GM12878 (cell line): Measurements from ENCODE around the gene GPBAR1. TPM values are rescaled to one million over a fixed set of nuclear protein-coding genes. Genes with fewer than 3 reads are reported as not detected.

Experiments used
- ATAC-seq: fragments of 200-7000 bp; cut with Tn5 transposase; 3 replicates; pipeline ENCODE4 v1.9.1; 2020; ENCODE audit warnings: mild to moderate bottlenecking, moderate library complexity
- BruUV-seq: library from RNA; stranded (reverse); fragments of 400-500 nt; replicated peaks from 2 replicates; lab custom pipeline; 2021; lab: Mats Ljungman, UMichigan
- CTCF ChIA-PET: fragments of 300-600 bp; sonication (Branson Sonifier 250); formaldehyde crosslinking; extraction: SDS; loops from one replicate; lab custom pipeline; 2021; ENCODE audit warnings: inconsistent platforms; lab: Yijun Ruan, JAX
- POLR2A ChIA-PET: fragments of 350-600 bp; formaldehyde crosslinking; extraction: SDS; loops from one replicate; lab custom pipeline; 2021; ENCODE audit warnings: inconsistent platforms; lab: Charles Lee
- RAD21 ChIA-PET: fragments of 300-600 bp; sonication (Branson Sonifier 250); formaldehyde crosslinking; loops from one replicate; lab custom pipeline; 2023; ENCODE audit warnings: antibody characterized with exemption; ENCODE audit not compliant: unreplicated experiment; lab: Charles Lee
- SMC1A ChIA-PET: fragments of 300-600 bp; sonication (Branson Sonifier 250); formaldehyde crosslinking; loops from one replicate; lab custom pipeline; 2023; ENCODE audit not compliant: unreplicated experiment, uncharacterized antibody; lab: Charles Lee
- DNase-seq: peaks from one replicate; pipeline ENCODE4 v3.0.0-alpha.2; 2011; ENCODE audit warnings: low read depth, low spot score
- FAIRE-seq: peaks from 3 replicates; lab custom pipeline; 2011; peaks lifted over from hg19 to GRCh38; lab: Jason Lieb, UNC
- H2AFZ ChIP-seq: 2 replicates; pipeline ENCODE4 v1.6.0; 2011; ENCODE audit warnings: low read depth, low read length, control low read depth; ENCODE audit not compliant: control insufficient read depth
- H3K27ac ChIP-seq: 2 replicates; pipeline ENCODE4 v1.5.1; 2011; ENCODE audit warnings: control low read depth; ENCODE audit not compliant: control insufficient read depth, insufficient read depth
- H3K27me3 ChIP-seq, 2 experiments: replicated peaks in 1 of 2; 2 replicates each; pipeline versions ENCODE4 v1.6.0 to v1.6.1; 2011; ENCODE audit warnings: low read length in 1 of 2; ENCODE audit not compliant: control insufficient read depth in 2 of 2, insufficient read depth in 2 of 2
- H3K36me3 ChIP-seq, 2 experiments: 2 replicates each; pipeline ENCODE4 v1.5.1; 2011; ENCODE audit warnings: low read length in 1 of 2; ENCODE audit not compliant: control insufficient read depth in 2 of 2, insufficient read depth in 2 of 2
- H3K4me1 ChIP-seq: 2 replicates; pipeline ENCODE4 v1.6.1; 2011; ENCODE audit warnings: mild to moderate bottlenecking, low read length, moderate library complexity, mixed read lengths; ENCODE audit not compliant: control insufficient read depth, insufficient read depth
- H3K4me2 ChIP-seq: 2 replicates; pipeline ENCODE4 v1.6.0; 2011; ENCODE audit warnings: control low read depth; ENCODE audit not compliant: control insufficient read depth, insufficient read depth
- H3K4me3 ChIP-seq: fragments of 200-600 bp; sonication (generic); 2 replicates; pipeline ENCODE4 v1.5.1; 2016
- H3K79me2 ChIP-seq: 2 replicates; pipeline ENCODE4 v1.6.0; 2011; ENCODE audit warnings: low read length; ENCODE audit not compliant: control insufficient read depth, insufficient read depth
- H3K9ac ChIP-seq: 2 replicates; pipeline ENCODE4 v1.8.0; 2011; ENCODE audit warnings: low read length, control low read depth, mixed read lengths; ENCODE audit not compliant: control insufficient read depth, insufficient read depth
- H3K9me3 ChIP-seq: replicated peaks from 3 replicates; pipeline ENCODE4 v1.5.1; 2011; ENCODE audit warnings: mild to moderate bottlenecking, low read length; ENCODE audit not compliant: control insufficient read depth, insufficient read depth
- H4K20me1 ChIP-seq: 2 replicates; pipeline ENCODE4 v1.6.0; 2011; ENCODE audit not compliant: control insufficient read depth, insufficient read depth
- CREB1 ChIP-seq: IDR thresholded peaks from 2 replicates; pipeline ENCODE4 v1.6.1; 2012; ENCODE audit warnings: low read depth, mild to moderate bottlenecking, inconsistent platforms
- GATAD2B ChIP-seq: fragments of 450-650 bp; conservative IDR thresholded peaks from 2 replicates; pipeline ENCODE4 v1.6.1; 2017; ENCODE audit warnings: low read depth, mild to moderate bottlenecking, moderate library complexity
- NFIC ChIP-seq: IDR thresholded peaks from 2 replicates; pipeline ENCODE4 v1.6.1; 2012; ENCODE audit warnings: low read depth, mild to moderate bottlenecking, inconsistent platforms, low read length, moderate library complexity
- POLR2A ChIP-seq: IDR thresholded peaks from 2 replicates; pipeline ENCODE4 v1.6.1; 2011; ENCODE audit warnings: low read depth, mild to moderate bottlenecking, low read length
- SIX5 ChIP-seq: IDR thresholded peaks from 2 replicates; pipeline ENCODE4 v1.6.1; 2011; ENCODE audit warnings: mild to moderate bottlenecking, low read depth, low read length, moderate library complexity; ENCODE audit not compliant: severe bottlenecking
- TAF1 ChIP-seq: IDR thresholded peaks from 2 replicates; pipeline ENCODE4 v1.6.1; 2011; ENCODE audit warnings: mild to moderate bottlenecking, low read depth, low read length, borderline replicate concordance
- YBX1 ChIP-seq: fragments of 450-650 bp; IDR thresholded peaks from 2 replicates; pipeline ENCODE4 v1.6.1; 2016; ENCODE audit warnings: antibody characterized with exemption
- ZNF207 ChIP-seq: fragments of 450-650 bp; IDR thresholded peaks from 2 replicates; pipeline ENCODE4 v1.6.1; 2014; ENCODE audit warnings: antibody characterized with exemption, mild to moderate bottlenecking, borderline replicate concordance
- WGBS: methylation state at CpG from one replicate; pipeline ENCODE4 v1.1.6; 2016; ENCODE audit warnings: low lambda C conversion rate; ENCODE audit not compliant: insufficient replicate concordance, insufficient coverage; ENCODE audit errors: missing lambda C conversion rate; 5-methylcytosine and 5-hydroxymethylcytosine counted together
- in situ Hi-C: fragments of 300-500 bp; cut with MboI; formaldehyde crosslinking; loops from 9 replicates; pipeline ENCODE4 v1.14.3; 2018; ENCODE audit warnings: mixed read lengths
- intact Hi-C: fragments of 100-400 bp; cut with micrococcal nuclease; formaldehyde crosslinking; loops from one replicate; pipeline ENCODE4 v1.14.2; 2022; ENCODE audit not compliant: unreplicated experiment
- polyA plus RNA-seq, 11 experiments: library from polyadenylated mRNA; depleted of rRNA in 4 of 11; unstranded in 6 of 11; stranded (reverse) in 5 of 11; fragments of >200 nt; fragmentation: Nextera tagmentation in 4 of 11; fragmentation: Illumina TruSeq in 1 of 11; extraction: Ambion mirVana in 4 of 11; extraction: Trizol in 1 of 11; gene quantifications; 1 replicate in 1 of 11; 2 replicates in 10 of 11; pipeline versions ENCODE4 v1.2.1 to v1.2.3, GENCODE V29; 2011 to 2016; ENCODE audit warnings: inconsistent platforms in 2 of 11, missing spikeins in 2 of 11, low read depth in 1 of 11
- total RNA-seq, 4 experiments: library from RNA; depleted of rRNA in 3 of 4; stranded (reverse); fragments of >200 nt in 3 of 4; fragmentation: Illumina TruSeq in 1 of 4; extraction: Trizol in 1 of 4; gene quantifications; 2 replicates each; pipeline versions ENCODE4 v1.2.1 to v1.2.3, GENCODE V29; 2013 to 2021
- TF ChIP-seq, protein P1 (sequence below): fragments of 450-650 bp; formaldehyde crosslinking; IDR thresholded peaks from 2 replicates; pipeline ENCODE4 v1.4.0; 2020; ENCODE audit warnings: mild to moderate bottlenecking, moderate library complexity

Gene GPBAR1
- total and polyA plus RNA-seq, 10 of the 15 experiments (the other 5 are each of a cell fraction or from before 2014, with no cell fraction given): 0.03 to 0.36 (median 0.11) TPM; not detected in 3

DNA sequence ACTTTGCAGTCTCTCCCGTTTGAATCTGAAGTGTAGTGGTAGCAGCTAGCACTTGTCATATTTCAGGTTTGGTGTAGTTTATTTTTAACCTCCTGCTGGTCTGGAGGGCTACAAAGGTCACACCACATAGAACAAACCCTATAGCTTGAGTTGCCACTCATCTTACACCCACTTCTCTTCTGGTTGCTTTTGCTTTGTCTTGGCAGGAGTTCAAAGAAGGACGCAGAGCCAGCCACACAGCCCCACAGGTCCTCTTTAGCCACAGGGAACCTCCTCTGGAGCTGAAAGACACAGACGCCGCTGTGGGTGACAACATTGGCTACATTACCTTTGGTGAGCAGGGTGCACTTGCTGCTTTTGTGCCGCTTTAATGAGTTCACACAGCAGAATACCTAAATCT is 15.6 kb upstream of the GPBAR1 start:
- H3K9me3 ChIP-seq: no peaks in the 10 kb centered on the region

More for the DNA sequence above, 15.6 kb upstream of the GPBAR1 start:
- ChIA-PET CTCF (interaction anchor here (2.1 kb wide), 1 partner anchor 12 kb away, joined by 10 read pairs; no protein-coding TSS in a partner anchor), POLR2A (interaction anchor here (0.6 to 1.7 kb wide), 3 partner anchors 8 to 29 kb away, joined by 3 to 4 read pairs (median 3); partner anchors contain the start of gene ARPC2), RAD21 (no interaction called here), SMC1A (interaction anchor here (1.5 kb wide), 1 partner anchor 9 kb away, joined by 4 read pairs; no protein-coding TSS in a partner anchor)
- no TSS peak for BruUV-seq
- H2AFZ ChIP-seq: no peak overlapping the region
- FAIRE-seq (no peak), ATAC-seq (no peak), DNase-seq (no peak)
- H3K4me2 ChIP-seq: no peak overlapping the region
- H3K4me3 ChIP-seq: no peak overlapping the region
- no peak overlapping the region for H3K9ac ChIP-seq
- no peak overlapping the region for H3K27ac ChIP-seq
- 52% methylated on average over 5 of the region's 5 CpGs for WGBS
- intact Hi-C loops (no loop called here), in situ Hi-C loops (no loop called here)
- no peaks in the 10 kb centered on the region; the same call in 1 of the 2 replicates for H4K20me1 ChIP-seq
- peaks cover 42 to 70% of the 10 kb centered on the region in 2 experiments for H3K36me3 ChIP-seq
- no peak for TF ChIP-seq YBX1
- TF ChIP-seq SIX5: no peak
- TF ChIP-seq, protein P1, sequence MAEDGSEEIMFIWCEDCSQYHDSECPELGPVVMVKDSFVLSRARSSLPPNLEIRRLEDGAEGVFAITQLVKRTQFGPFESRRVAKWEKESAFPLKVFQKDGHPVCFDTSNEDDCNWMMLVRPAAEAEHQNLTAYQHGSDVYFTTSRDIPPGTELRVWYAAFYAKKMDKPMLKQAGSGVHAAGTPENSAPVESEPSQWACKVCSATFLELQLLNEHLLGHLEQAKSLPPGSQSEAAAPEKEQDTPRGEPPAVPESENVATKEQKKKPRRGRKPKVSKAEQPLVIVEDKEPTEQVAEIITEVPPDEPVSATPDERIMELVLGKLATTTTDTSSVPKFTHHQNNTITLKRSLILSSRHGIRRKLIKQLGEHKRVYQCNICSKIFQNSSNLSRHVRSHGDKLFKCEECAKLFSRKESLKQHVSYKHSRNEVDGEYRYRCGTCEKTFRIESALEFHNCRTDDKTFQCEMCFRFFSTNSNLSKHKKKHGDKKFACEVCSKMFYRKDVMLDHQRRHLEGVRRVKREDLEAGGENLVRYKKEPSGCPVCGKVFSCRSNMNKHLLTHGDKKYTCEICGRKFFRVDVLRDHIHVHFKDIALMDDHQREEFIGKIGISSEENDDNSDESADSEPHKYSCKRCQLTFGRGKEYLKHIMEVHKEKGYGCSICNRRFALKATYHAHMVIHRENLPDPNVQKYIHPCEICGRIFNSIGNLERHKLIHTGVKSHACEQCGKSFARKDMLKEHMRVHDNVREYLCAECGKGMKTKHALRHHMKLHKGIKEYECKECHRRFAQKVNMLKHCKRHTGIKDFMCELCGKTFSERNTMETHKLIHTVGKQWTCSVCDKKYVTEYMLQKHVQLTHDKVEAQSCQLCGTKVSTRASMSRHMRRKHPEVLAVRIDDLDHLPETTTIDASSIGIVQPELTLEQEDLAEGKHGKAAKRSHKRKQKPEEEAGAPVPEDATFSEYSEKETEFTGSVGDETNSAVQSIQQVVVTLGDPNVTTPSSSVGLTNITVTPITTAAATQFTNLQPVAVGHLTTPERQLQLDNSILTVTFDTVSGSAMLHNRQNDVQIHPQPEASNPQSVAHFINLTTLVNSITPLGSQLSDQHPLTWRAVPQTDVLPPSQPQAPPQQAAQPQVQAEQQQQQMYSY (CRISPR knock-in tag): no peak
- 0 out of 2 replicates have a peak, but pooled peaks have one; percentile 34 for TF ChIP-seq POLR2A
- no peak for TF ChIP-seq CREB1
- TF ChIP-seq NFIC: no peak
- no peak for TF ChIP-seq ZNF207
- no peak for TF ChIP-seq GATAD2B
- no peak for TF ChIP-seq TAF1
- H3K27me3 ChIP-seq: no peaks in the 10 kb centered on the region
- no peaks in the 10 kb centered on the region for H3K79me2 ChIP-seq
- H3K4me1 ChIP-seq: no peaks in the 10 kb centered on the region
